Suprapubic skin (tissue), 4 donors: Measurements from ENCODE around the gene CES5A.

Experiments
- CTCF ChIP-seq, 2 donors: fragments of 200-600 bp in 1 of 2; fragments of 450-650 bp in 1 of 2; sonication (generic) in 1 of 2; IDR thresholded peaks; one replicate each; pipeline ENCODE4 v1.5.1; 2016 to 2019; ENCODE audit warnings: antibody characterized with exemption in 2 of 2, mild to moderate bottlenecking in 1 of 2, moderate library complexity in 1 of 2
- POLR2A ChIP-seq, 2 donors: fragments of 450-650 bp; IDR thresholded peaks; one replicate each; pipeline ENCODE4 v1.6.1; 2017; ENCODE audit warnings: antibody characterized with exemption in 2 of 2, mild to moderate bottlenecking in 2 of 2, moderate library complexity in 2 of 2
- POLR2AphosphoS5 ChIP-seq, 3 donors: sonication (generic); formaldehyde crosslinking; IDR thresholded peaks; one replicate each; pipeline ENCODE4 v1.6.1; 2017; ENCODE audit warnings: antibody characterized with exemption in 3 of 3

GRCh38 chr16:55834049-55834448 lies 41.1 kb downstream of the CES5A start:
- TF ChIP-seq CTCF (IDR thresholded peaks at IDR 0.05), result no peak
- no peak for TF ChIP-seq POLR2AphosphoS5 (IDR thresholded peaks at IDR 0.05)
- TF ChIP-seq POLR2A (IDR thresholded peaks at IDR 0.05), result no peak
